ENCODE data around the gene METTL27.
"Not testable (repeated sequence)": the region's sequence is repeated elsewhere in the genome, so short reads cannot be mapped to it uniquely, and the experiment has no call there.

METTL27 gene

GRCh38 chr7:73810998-73811360 is 31.3 kb downstream of the METTL27 start:
- DNase-seq (ENCODE audit: low spot score), result no peak
- TF ChIP-seq CTCF (IDR thresholded peaks at IDR 0.05; ENCODE audit: extremely low read depth, missing control alignments), result no peak

GRCh38 chr7:73809467-73809951 is 32.8 kb downstream of the METTL27 start:
- TF ChIP-seq CTCF (IDR thresholded peaks at IDR 0.05; ENCODE audit: extremely low read depth, missing control alignments), result no peak
- no peak for DNase-seq (ENCODE audit: low spot score)

GRCh38 chr7:73802459-73802858 is 39.9 kb downstream of the METTL27 start:
- no peak for TF ChIP-seq CTCF (IDR thresholded peaks at IDR 0.05; ENCODE audit: extremely low read depth, missing control alignments)
- no peak for DNase-seq (ENCODE audit: low spot score)

- no peak for TF ChIP-seq CTCF (IDR thresholded peaks at IDR 0.05; ENCODE audit: extremely low read depth, missing control alignments)
- no peak for DNase-seq (ENCODE audit: low spot score)
Measured at GRCh38 chr7:73801577-73801976, 40.7 kb downstream of the METTL27 start.

- no peak for DNase-seq (ENCODE audit: low spot score)
- TF ChIP-seq CTCF (IDR thresholded peaks at IDR 0.05; ENCODE audit: extremely low read depth, missing control alignments), result no peak
Measured at GRCh38 chr7:73799282-73800141, 42.8 kb downstream of the METTL27 start.

- DNase-seq (ENCODE audit: low spot score), result not testable (repeated sequence)
Measured at GRCh38 chr7:73797176-73797575, 45.1 kb downstream of the METTL27 start.

- DNase-seq (ENCODE audit: low spot score), result not testable (repeated sequence)
Measured at GRCh38 chr7:73796656-73797055, 45.7 kb downstream of the METTL27 start.

- not testable (repeated sequence) for DNase-seq (ENCODE audit: low spot score)
Measured at GRCh38 chr7:73795188-73795587, 47.1 kb downstream of the METTL27 start.

GRCh38 chr7:73791170-73791690 is 51.1 kb downstream of the METTL27 start:
- not testable (repeated sequence) for DNase-seq (ENCODE audit: low spot score)

Data from GM20000 (cell line).